Liver (tissue), 2 donors: ENCODE data around the gene ZNF260.

ENCODE experiments used
- MAX ChIP-seq: IDR thresholded peaks from 2 replicates; pipeline ENCODE4 v1.6.1; 2016; ENCODE audit warnings: antibody characterized with exemption
- SP1 ChIP-seq: IDR thresholded peaks from 2 replicates; pipeline ENCODE4 v1.6.1; 2018; ENCODE audit warnings: antibody characterized with exemption, mild to moderate bottlenecking
- donor health status: healthy.

GRCh38 chr19:36482876-36483275, 45.2 kb downstream of the ZNF260 start:
- TF ChIP-seq SP1 (no peak), MAX (no peak)
